Stimulated activated naive CD8-positive, alpha-beta T cell treated with anti-CD3 and anti-CD28 coated beads, Interleukin-15, amount 100 ng/mL, for 72 hours (primary cell): ENCODE measurements around the gene KEAP1.
"Not testable (repeated sequence)": the region's sequence is repeated elsewhere in the genome, so short reads cannot be mapped to it uniquely, and the experiment has no call there.

ENCODE experiments used
- ATAC-seq: fragments of 150-1000 bp; cut with Tn5 transposase; 2 replicates; pipeline ENCODE4 v1.10.0; 2021; ENCODE audit warnings: mild to moderate bottlenecking, moderate library complexity
- DNase-seq, 2 donors: peaks; one replicate each; pipeline ENCODE4 v3.0.0; 2021 to 2022
- H3K27ac Mint-ChIP-seq, 2 donors: one replicate each; pipeline ENCODE4 v1.8.0; 2022; ENCODE audit warnings: mild to moderate bottlenecking in 2 of 2, mixed read lengths in 2 of 2, moderate library complexity in 2 of 2
- H3K27me3 Mint-ChIP-seq: one replicate; pipeline ENCODE4 v1.8.0; 2022; ENCODE audit warnings: mixed read lengths
- H3K4me1 Mint-ChIP-seq: one replicate; pipeline ENCODE4 v1.8.0; 2022; ENCODE audit warnings: mild to moderate bottlenecking, mixed read lengths
- H3K4me3 Mint-ChIP-seq, 2 donors: one replicate each; pipeline ENCODE4 v1.8.0; 2022; ENCODE audit warnings: mild to moderate bottlenecking in 2 of 2, mixed read lengths in 2 of 2, moderate library complexity in 1 of 2
- H3K9me3 Mint-ChIP-seq, 2 donors: one replicate each; pipeline ENCODE4 v1.8.0; 2022; ENCODE audit warnings: mixed read lengths in 2 of 2

Gene KEAP1

GRCh38 chr19:10537668-10538067, 34.5 kb upstream of the KEAP1 start:
- no peak for ATAC-seq
- H3K27ac Mint-ChIP-seq, result no peak overlapping the region
- no peak for DNase-seq
- no peaks in the 10 kb centered on the region for H3K9me3 Mint-ChIP-seq
- H3K4me1 Mint-ChIP-seq, result peaks cover 17% of the 10 kb centered on the region
- H3K4me3 Mint-ChIP-seq, result no peak overlapping the region
- H3K27me3 Mint-ChIP-seq, result peaks cover 41% of the 10 kb centered on the region

- no peak overlapping the region for H3K4me3 Mint-ChIP-seq
- H3K4me1 Mint-ChIP-seq, result peaks cover 11% of the 10 kb centered on the region
- H3K9me3 Mint-ChIP-seq, result peaks cover 0 to 5% of the 10 kb centered on the region in 2 donors
- H3K27me3 Mint-ChIP-seq, result peaks cover 39% of the 10 kb centered on the region
- ATAC-seq, result no peak
- no peak for DNase-seq
- H3K27ac Mint-ChIP-seq, result no peak overlapping the region
Observed at GRCh38 chr19:10535613-10536012, 32.5 kb upstream of the KEAP1 start.

GRCh38 chr19:10533646-10534386, 30.7 kb upstream of the KEAP1 start:
- Mint-ChIP-seq H3K27me3 (peaks cover 21% of the 10 kb centered on the region), H3K4me3 (no peak overlapping the region), H3K9me3 (peaks cover 0 to 5% of the 10 kb centered on the region in 2 donors), H3K4me1 (peaks cover 8% of the 10 kb centered on the region), H3K27ac (no peak overlapping the region)
- ATAC-seq (no peak), DNase-seq (no peak)

GRCh38 chr19:10532457-10532856, 29.3 kb upstream of the KEAP1 start:
- Mint-ChIP-seq H3K4me1 (no peaks in the 10 kb centered on the region), H3K9me3 (peaks cover 0 to 5% of the 10 kb centered on the region in 2 donors), H3K27ac (no peak overlapping the region), H3K4me3 (no peak overlapping the region), H3K27me3 (peaks cover 10% of the 10 kb centered on the region)
- ATAC-seq, result no peak
- DNase-seq, result no peak

GRCh38 chr19:10526887-10527286, 23.7 kb upstream of the KEAP1 start:
- not testable (repeated sequence) for H3K4me3 Mint-ChIP-seq, ATAC-seq, DNase-seq, H3K4me1 Mint-ChIP-seq, H3K9me3 Mint-ChIP-seq, H3K27ac Mint-ChIP-seq, H3K27me3 Mint-ChIP-seq

GRCh38 chr19:10525636-10526035, 22.5 kb upstream of the KEAP1 start:
- H3K27me3 Mint-ChIP-seq, result no peaks in the 10 kb centered on the region
- no peaks in the 10 kb centered on the region for H3K4me1 Mint-ChIP-seq
- ATAC-seq (no peak), DNase-seq (no peak)
- H3K9me3 Mint-ChIP-seq, result no peaks in the 10 kb centered on the region
- no peak overlapping the region for H3K4me3 Mint-ChIP-seq
- no peak overlapping the region for H3K27ac Mint-ChIP-seq

GRCh38 chr19:10523135-10523636, 20.0 kb upstream of the KEAP1 start:
- H3K4me1 Mint-ChIP-seq, result peaks cover 16% of the 10 kb centered on the region
- no peak overlapping the region for H3K4me3 Mint-ChIP-seq
- no peak overlapping the region for H3K27ac Mint-ChIP-seq
- DNase-seq, result no peak
- H3K27me3 Mint-ChIP-seq, result peaks cover 21% of the 10 kb centered on the region
- no peak for ATAC-seq
- H3K9me3 Mint-ChIP-seq, result no peaks in the 10 kb centered on the region

- H3K9me3 Mint-ChIP-seq, result no peaks in the 10 kb centered on the region
- H3K27me3 Mint-ChIP-seq, result peaks cover 33% of the 10 kb centered on the region
- H3K4me3 Mint-ChIP-seq, result no peak overlapping the region
- H3K4me1 Mint-ChIP-seq, result peaks cover 26% of the 10 kb centered on the region
- H3K27ac Mint-ChIP-seq, result no peak overlapping the region
- no peak for ATAC-seq
- no peak for DNase-seq
Observed at GRCh38 chr19:10521461-10522171, 18.5 kb upstream of the KEAP1 start.

GRCh38 chr19:10520652-10521318, 17.6 kb upstream of the KEAP1 start:
- Mint-ChIP-seq H3K4me1 (peaks cover 28% of the 10 kb centered on the region), H3K9me3 (no peaks in the 10 kb centered on the region), H3K4me3 (no peak overlapping the region), H3K27ac (no peak overlapping the region), H3K27me3 (peaks cover 41% of the 10 kb centered on the region)
- DNase-seq, result no peak
- no peak for ATAC-seq

GRCh38 chr19:10519421-10519820, 16.3 kb upstream of the KEAP1 start:
- Mint-ChIP-seq H3K4me3 (peak overlapping the region; percentile 23 to 75), H3K9me3 (no peaks in the 10 kb centered on the region), H3K27me3 (peaks cover 55% of the 10 kb centered on the region), H3K27ac (no peak overlapping the region), H3K4me1 (peaks cover 34% of the 10 kb centered on the region)
- DNase-seq (no peak), ATAC-seq (no peak)

GRCh38 chr19:10518444-10519361, 15.5 kb upstream of the KEAP1 start:
- Mint-ChIP-seq H3K27me3 (peaks cover 62% of the 10 kb centered on the region), H3K9me3 (no peaks in the 10 kb centered on the region), H3K27ac (peak overlapping the region in 1 of 2 donors; percentile 9), H3K4me1 (peaks cover 42% of the 10 kb centered on the region), H3K4me3 (peak overlapping the region; percentile 65 to 75)
- DNase-seq, result no peak
- ATAC-seq, result peak; percentile 22

- Mint-ChIP-seq H3K27me3 (peaks cover 70% of the 10 kb centered on the region), H3K27ac (no peak overlapping the region), H3K9me3 (no peaks in the 10 kb centered on the region), H3K4me1 (peaks cover 48% of the 10 kb centered on the region), H3K4me3 (peak overlapping the region; percentile 65 to 75)
- ATAC-seq, result peak; percentile 19
- DNase-seq, result no peak
Observed at GRCh38 chr19:10517760-10518443, 14.7 kb upstream of the KEAP1 start.

- Mint-ChIP-seq H3K9me3 (no peaks in the 10 kb centered on the region), H3K4me1 (peaks cover 48% of the 10 kb centered on the region), H3K27ac (no peak within 1 kb of the TSS), H3K4me3 (peak within 1 kb of the TSS; percentile 65 to 75), H3K27me3 (peaks cover 75% of the 10 kb centered on the region)
- ATAC-seq, result no peak
- no peak for DNase-seq
Observed at GRCh38 chr19:10517361-10517759, 14.2 kb upstream of the KEAP1 start, which contains the start of gene S1PR5. S1PR5 (minus strand) TSS chr19:10517447; CDS start chr19:10515011, 2,436 bp downstream.

GRCh38 chr19:10516671-10517286, 13.6 kb upstream of the KEAP1 start:
- DNase-seq, result no peak
- Mint-ChIP-seq H3K4me1 (peaks cover 48% of the 10 kb centered on the region), H3K9me3 (no peaks in the 10 kb centered on the region), H3K27me3 (peaks cover 76% of the 10 kb centered on the region), H3K27ac (no peak overlapping the region), H3K4me3 (peak overlapping the region; percentile 23 to 41)
- no peak for ATAC-seq
